Bronchial epithelial cell (primary cell): ENCODE results near the gene ERLEC1. TPM values are rescaled to one million over a fixed set of nuclear protein-coding genes. Genes with fewer than 3 reads are reported as not detected.

ENCODE experiments used
- DNase-seq: peaks from one replicate; pipeline ENCODE4 v3.0.0-alpha.2; 2010; ENCODE audit warnings: low read depth
- FAIRE-seq: peaks from 2 replicates; lab custom pipeline; 2011; peaks lifted over from hg19 to GRCh38; lab: Jason Lieb, UNC
- H3K27me3 ChIP-seq: 2 replicates; pipeline ENCODE4 v1.5.1; 2011; ENCODE audit warnings: low read length; ENCODE audit not compliant: control insufficient read depth, insufficient read depth
- H3K36me3 ChIP-seq: 2 replicates; pipeline ENCODE4 v1.5.1; 2011; ENCODE audit warnings: low read length; ENCODE audit not compliant: control insufficient read depth, insufficient read depth
- H3K4me3 ChIP-seq: 2 replicates; pipeline ENCODE4 v1.5.1; 2011; ENCODE audit warnings: mild to moderate bottlenecking, low read depth, low read length, control low read depth
- CTCF ChIP-seq: IDR thresholded peaks from 2 replicates; pipeline ENCODE4 v1.5.1; 2011; ENCODE audit warnings: mild to moderate bottlenecking, moderate library complexity, low read length, control low read depth, inconsistent platforms; ENCODE audit not compliant: insufficient read depth, severe bottlenecking
- total RNA-seq: library from RNA; depleted of rRNA; stranded (reverse); fragments of >200 nt; gene quantifications from 2 replicates; pipeline ENCODE4 v1.2.1, GENCODE V29; 2014

ERLEC1 gene
- total RNA-seq, 1 donor from 2014 or later: 52.1 TPM

DNA sequence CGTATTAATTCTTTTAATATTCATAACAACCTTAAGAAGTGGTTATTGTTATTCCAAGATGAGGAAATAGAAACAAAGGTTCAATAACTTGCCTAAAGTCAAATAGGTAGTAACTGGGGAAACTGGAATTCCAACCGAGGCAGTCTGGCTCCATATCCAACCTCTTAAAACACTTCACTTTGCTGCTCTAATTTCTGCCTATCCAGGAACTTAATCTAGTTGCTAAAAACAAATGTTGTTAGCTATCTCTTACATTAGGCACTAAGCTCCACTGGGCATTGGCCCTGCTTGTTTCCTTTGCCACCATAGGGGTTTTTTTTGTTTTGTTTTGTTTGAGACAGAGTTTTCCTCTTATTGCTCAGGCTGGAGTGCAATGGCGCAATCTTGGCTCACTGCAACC is 24.8 kb downstream of the ERLEC1 start:
- FAIRE-seq (no peak), DNase-seq (no peak)
- TF ChIP-seq CTCF: no peak
- Histone ChIP-seq H3K27me3 (no peaks in the 10 kb centered on the region), H3K36me3 (no peaks in the 10 kb centered on the region), H3K4me3 (no peak overlapping the region)

DNA sequence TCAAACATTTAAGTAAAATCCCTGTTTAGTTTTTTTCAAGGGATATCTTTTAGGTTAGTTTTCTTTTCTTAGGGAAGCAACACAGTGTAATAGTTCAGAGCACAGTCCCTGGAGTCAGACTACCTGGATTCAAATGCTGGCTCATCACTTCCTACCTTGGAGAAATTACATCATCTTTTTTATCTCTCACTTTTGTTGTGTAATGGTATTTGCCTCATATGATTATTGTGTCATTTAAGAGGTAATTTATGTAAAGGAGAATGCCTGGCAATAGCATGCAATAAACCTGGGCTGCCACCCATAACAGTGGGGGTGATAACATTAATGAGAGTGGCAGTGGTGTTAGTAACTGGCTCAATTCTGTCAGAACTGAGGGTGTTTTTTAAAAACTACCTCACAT is 26.3 kb downstream of the ERLEC1 start:
- FAIRE-seq: no peak
- DNase-seq: peak; percentile 64
- Histone ChIP-seq H3K36me3 (peaks cover 1% of the 10 kb centered on the region), H3K27me3 (no peaks in the 10 kb centered on the region), H3K4me3 (no peak overlapping the region)
- TF ChIP-seq CTCF: no peak

- H3K36me3 ChIP-seq: peaks cover 3% of the 10 kb centered on the region
- no peak overlapping the region for H3K4me3 ChIP-seq
- H3K27me3 ChIP-seq: no peaks in the 10 kb centered on the region
- TF ChIP-seq CTCF: no peak
- no peak for FAIRE-seq
- no peak for DNase-seq
Measured at GRCh38 chr2:53818854-53819435, 32.1 kb downstream of the ERLEC1 start.

DNA sequence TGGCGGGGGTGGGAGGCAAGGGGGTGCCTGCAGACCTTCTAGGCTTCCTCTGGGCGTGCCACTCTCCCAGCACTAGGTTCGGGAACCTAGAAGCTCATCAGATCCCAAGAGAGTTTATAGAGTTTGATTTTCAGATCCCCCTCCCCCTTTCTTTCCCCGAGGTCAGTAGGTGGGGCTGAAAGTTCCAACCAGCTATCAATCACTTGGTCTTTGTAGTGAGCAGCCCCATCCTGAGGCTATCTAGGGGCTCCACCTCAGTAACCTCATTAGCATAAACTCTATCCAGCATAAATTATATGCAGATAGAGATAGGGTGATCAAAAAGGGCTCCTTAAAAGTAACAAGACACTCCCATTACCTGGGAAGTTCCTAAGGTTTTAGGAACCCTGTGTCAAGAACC is 32.8 kb downstream of the ERLEC1 start:
- H3K4me3 ChIP-seq: no peak overlapping the region
- peaks cover 3% of the 10 kb centered on the region for H3K36me3 ChIP-seq

DNA sequence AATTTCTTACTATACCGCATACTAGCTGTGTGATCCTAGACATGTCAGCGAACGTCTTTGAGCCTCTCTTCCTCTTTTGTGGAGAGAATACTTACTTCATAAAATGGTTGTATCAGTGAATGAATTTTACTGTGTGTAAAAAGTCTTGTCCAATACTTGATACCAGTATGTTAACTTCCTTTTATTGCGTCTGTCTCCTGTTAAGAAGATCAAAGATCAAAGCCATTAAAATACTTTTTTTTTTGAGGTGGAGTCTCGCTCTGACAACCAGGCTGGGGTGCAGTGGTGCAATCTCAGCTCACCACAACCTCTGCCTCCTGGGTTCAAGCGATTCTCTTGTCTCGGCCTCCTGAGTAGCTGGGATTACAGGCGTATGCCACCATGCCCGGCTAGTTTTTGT is 33.2 kb downstream of the ERLEC1 start:
- FAIRE-seq (no peak), DNase-seq (no peak)
- Histone ChIP-seq H3K36me3 (peaks cover 3% of the 10 kb centered on the region), H3K27me3 (no peaks in the 10 kb centered on the region), H3K4me3 (no peak overlapping the region)
- no peak for TF ChIP-seq CTCF

More for the DNA sequence above, 32.8 kb downstream of the ERLEC1 start:
- H3K27me3 ChIP-seq: no peaks in the 10 kb centered on the region
- DNase-seq: no peak
- no peak for TF ChIP-seq CTCF
- FAIRE-seq: no peak

DNA sequence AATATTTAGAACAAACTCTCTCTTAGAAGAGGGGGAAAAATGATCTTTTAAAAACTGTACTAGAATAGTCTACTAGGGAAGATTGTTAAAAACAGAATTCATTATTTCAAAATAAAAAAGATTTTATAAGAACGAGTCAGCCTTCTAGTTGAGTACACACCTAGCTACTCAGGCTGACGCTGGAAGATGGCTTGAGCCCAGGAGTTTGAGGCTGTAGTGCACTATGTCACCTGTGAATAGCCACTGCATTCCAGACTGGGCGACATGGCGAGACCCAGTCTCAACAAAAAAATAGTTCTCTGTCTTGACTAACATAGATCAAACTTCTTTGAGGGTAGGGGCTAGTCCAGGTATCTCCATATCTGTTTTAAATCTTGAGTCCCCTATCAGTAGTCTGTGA is 33.9 kb downstream of the ERLEC1 start:
- Histone ChIP-seq H3K27me3 (no peaks in the 10 kb centered on the region), H3K36me3 (peaks cover 3% of the 10 kb centered on the region), H3K4me3 (no peak overlapping the region)
- FAIRE-seq (no peak), DNase-seq (no peak)
- TF ChIP-seq CTCF: no peak
